Activated CD4-positive, CD25-positive, alpha-beta regulatory T cell treated with anti-CD3 and anti-CD28 coated beads, Interleukin-2, amount 50 U/mL, for 16 hours (primary cell): ENCODE results near the gene GCGR.

Experiments
- DNase-seq: peaks from one replicate; pipeline ENCODE4 v3.0.0-alpha.2; 2020; ENCODE audit warnings: low read depth, low spot score

GCGR gene

GRCh38 chr17:81846743-81847689 is 43.1 kb downstream of the GCGR start:
- no peak for DNase-seq

- DNase-seq: no peak
These were observed 45.5 kb downstream of the GCGR start for GRCh38 chr17:81849457-81849856.

- no peak for DNase-seq
These were observed 47.5 kb downstream of the GCGR start for GRCh38 chr17:81851423-81851822.

GRCh38 chr17:81852237-81852636 is 48.3 kb downstream of the GCGR start:
- DNase-seq: no peak

GRCh38 chr17:81854974-81855774 is 51.2 kb downstream of the GCGR start:
- DNase-seq: no peak

GRCh38 chr17:81858170-81858966 is 54.4 kb downstream of the GCGR start:
- no peak for DNase-seq

GRCh38 chr17:81858967-81859905 is 55.3 kb downstream of the GCGR start:
- DNase-seq: no peak

- DNase-seq: no peak
These were observed 56.2 kb downstream of the GCGR start, which contains the start of gene P4HB for GRCh38 chr17:81859906-81860755. Gene P4HB (minus strand): TSS chr17:81860535. CDS start chr17:81860471, 64 bp downstream.

GRCh38 chr17:81860756-81861568 is 57.0 kb downstream of the GCGR start:
- DNase-seq: peak; percentile 99

GRCh38 chr17:81863123-81863675 is 59.2 kb downstream of the GCGR start:
- no peak for DNase-seq
